GM12878 (cell line): ENCODE results near the gene GPR155.

Experiments
- ATF7 ChIP-seq: fragments of 450-650 bp; IDR thresholded peaks from 2 replicates; pipeline ENCODE4 v1.6.1; 2016; ENCODE audit warnings: low read depth, mild to moderate bottlenecking
- CBFB ChIP-seq: IDR thresholded peaks from 2 replicates; pipeline ENCODE4 v1.6.1; 2016; ENCODE audit warnings: antibody characterized with exemption, low read depth
- CEBPB ChIP-seq, 2 experiments: fragments of 150-350 bp in 1 of 2; IDR thresholded peaks; 2 replicates each; pipeline ENCODE4 v1.6.1; 2012 to 2014; ENCODE audit warnings: low read depth in 2 of 2, low read length in 2 of 2, borderline replicate concordance in 1 of 2, inconsistent platforms in 1 of 2
- CTCF ChIP-seq, 3 experiments: IDR thresholded peaks in 2 of 3; conservative IDR thresholded peaks in 1 of 3; 2 replicates each; pipeline ENCODE4 v1.5.1; 2011; ENCODE audit warnings: low read depth in 3 of 3, low read length in 3 of 3, mild to moderate bottlenecking in 3 of 3, control low read depth in 2 of 3, moderate library complexity in 2 of 3, inconsistent platforms in 1 of 3, mixed read lengths in 1 of 3; ENCODE audit not compliant: control insufficient read depth in 2 of 3, insufficient read depth in 1 of 3; ENCODE audit errors: extremely low read depth in 1 of 3
- MXI1 ChIP-seq: fragments of 150-350 bp; IDR thresholded peaks from 2 replicates; pipeline ENCODE4 v1.6.1; 2011; ENCODE audit warnings: low read depth, mild to moderate bottlenecking, inconsistent platforms, low read length, improper control_type of control experiment
- POLR2A ChIP-seq: IDR thresholded peaks from 2 replicates; pipeline ENCODE4 v1.6.1; 2011; ENCODE audit warnings: low read depth, mild to moderate bottlenecking, low read length
- RBBP5 ChIP-seq: fragments of 200-600 bp; sonication (generic); conservative IDR thresholded peaks from 2 replicates; pipeline ENCODE4 v1.6.1; 2016
- REST ChIP-seq: IDR thresholded peaks from 2 replicates; pipeline ENCODE4 v1.6.1; 2012; ENCODE audit warnings: mild to moderate bottlenecking, low read depth, low read length
- SP1 ChIP-seq: IDR thresholded peaks from one replicate; pipeline ENCODE4 v1.6.1; 2011; ENCODE audit warnings: low read depth, low read length
- TF ChIP-seq, protein P1 (sequence below): fragments of 150-350 bp; IDR thresholded peaks from 2 replicates; pipeline ENCODE4 v1.6.1; 2016; ENCODE audit warnings: low read depth, low read length

DNA sequence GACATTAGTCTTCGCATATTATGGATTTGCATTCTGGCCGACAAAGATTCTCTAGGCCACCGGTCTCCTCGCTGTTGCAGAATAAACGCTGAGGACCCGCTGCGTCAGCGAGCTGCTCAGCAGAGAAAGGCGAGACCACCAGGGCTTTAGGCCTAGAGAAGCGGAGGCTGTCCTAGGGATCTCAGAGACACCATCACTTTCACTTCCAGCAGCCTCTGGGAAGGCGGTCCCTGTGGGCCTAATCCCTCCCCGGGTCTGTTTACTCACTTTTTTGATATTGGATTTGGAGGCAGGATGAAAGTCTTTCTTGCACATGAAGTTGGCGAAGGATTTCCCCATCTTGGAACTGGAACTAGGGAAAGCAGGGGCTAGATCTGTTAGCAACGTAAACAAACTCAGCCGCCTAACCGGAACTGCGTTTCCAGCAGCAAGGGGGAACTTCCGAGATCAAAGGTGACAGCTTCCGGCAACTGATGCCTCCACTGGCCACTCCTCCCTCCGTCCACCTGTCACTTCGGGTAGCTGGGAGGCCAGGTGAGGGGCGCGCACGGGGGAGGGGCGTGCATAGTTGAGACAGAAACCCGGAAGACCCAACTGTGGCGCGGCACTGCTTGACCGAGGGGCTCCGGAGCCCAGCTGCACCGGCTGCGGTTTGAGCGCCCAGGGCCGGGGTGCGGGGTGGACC lies 91.4 kb downstream of the GPR155 start, which contains the start of gene SCRN3:
- TF ChIP-seq REST = no peak
- no peak for TF ChIP-seq CBFB
- TF ChIP-seq SP1 = peak; percentile 23
- TF ChIP-seq ATF7 = 0 out of 2 replicates have a peak, but pooled peaks have one; percentile 53
- peak; percentile 84 for TF ChIP-seq POLR2A
- no peak for TF ChIP-seq CEBPB (IDR thresholded peaks at IDR 0.05; ENCODE audit: borderline replicate concordance in 1 of 2, low read depth in 2 of 2, low read length in 2 of 2)
- TF ChIP-seq MXI1 = peak; percentile 31; the same call in 1 of the 2 replicates
- no peak for TF ChIP-seq RBBP5
- TF ChIP-seq CTCF (IDR thresholded peaks at IDR 0.05 in 2 of 3, conservative IDR thresholded peaks at IDR 0.05 in 1 of 3; ENCODE audit: control insufficient read depth in 2 of 3, extremely low read depth in 1 of 3, insufficient read depth in 1 of 3, low read depth in 3 of 3, low read length in 3 of 3) = no peak
- TF ChIP-seq, protein P1, sequence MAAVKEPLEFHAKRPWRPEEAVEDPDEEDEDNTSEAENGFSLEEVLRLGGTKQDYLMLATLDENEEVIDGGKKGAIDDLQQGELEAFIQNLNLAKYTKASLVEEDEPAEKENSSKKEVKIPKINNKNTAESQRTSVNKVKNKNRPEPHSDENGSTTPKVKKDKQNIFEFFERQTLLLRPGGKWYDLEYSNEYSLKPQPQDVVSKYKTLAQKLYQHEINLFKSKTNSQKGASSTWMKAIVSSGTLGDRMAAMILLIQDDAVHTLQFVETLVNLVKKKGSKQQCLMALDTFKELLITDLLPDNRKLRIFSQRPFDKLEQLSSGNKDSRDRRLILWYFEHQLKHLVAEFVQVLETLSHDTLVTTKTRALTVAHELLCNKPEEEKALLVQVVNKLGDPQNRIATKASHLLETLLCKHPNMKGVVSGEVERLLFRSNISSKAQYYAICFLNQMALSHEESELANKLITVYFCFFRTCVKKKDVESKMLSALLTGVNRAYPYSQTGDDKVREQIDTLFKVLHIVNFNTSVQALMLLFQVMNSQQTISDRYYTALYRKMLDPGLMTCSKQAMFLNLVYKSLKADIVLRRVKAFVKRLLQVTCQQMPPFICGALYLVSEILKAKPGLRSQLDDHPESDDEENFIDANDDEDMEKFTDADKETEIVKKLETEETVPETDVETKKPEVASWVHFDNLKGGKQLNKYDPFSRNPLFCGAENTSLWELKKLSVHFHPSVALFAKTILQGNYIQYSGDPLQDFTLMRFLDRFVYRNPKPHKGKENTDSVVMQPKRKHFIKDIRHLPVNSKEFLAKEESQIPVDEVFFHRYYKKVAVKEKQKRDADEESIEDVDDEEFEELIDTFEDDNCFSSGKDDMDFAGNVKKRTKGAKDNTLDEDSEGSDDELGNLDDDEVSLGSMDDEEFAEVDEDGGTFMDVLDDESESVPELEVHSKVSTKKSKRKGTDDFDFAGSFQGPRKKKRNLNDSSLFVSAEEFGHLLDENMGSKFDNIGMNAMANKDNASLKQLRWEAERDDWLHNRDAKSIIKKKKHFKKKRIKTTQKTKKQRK = no peak
